ENCODE measurements around the gene KPNA3.
"Not testable (repeated sequence)": the region's sequence is repeated elsewhere in the genome, so short reads cannot be mapped to it uniquely, and the experiment has no call there.

KPNA3 gene

GRCh38 chr13:49711218-49711863 lies 81.1 kb downstream of the KPNA3 start:
- Histone ChIP-seq H3K4me3 (ENCODE audit: low read depth, low read length) (no peak overlapping the region), H3K36me3 (no peaks in the 10 kb centered on the region; the same call in 1 of the 2 replicates), H3K9me3 (ENCODE audit: severe bottlenecking) (no peaks in the 10 kb centered on the region), H3K27ac (no peak overlapping the region), H3K27me3 (ENCODE audit: insufficient read depth, low read depth, severe bottlenecking) (no peaks in the 10 kb centered on the region)
- DNase-seq, result no peak
- TF ChIP-seq, protein P1, sequence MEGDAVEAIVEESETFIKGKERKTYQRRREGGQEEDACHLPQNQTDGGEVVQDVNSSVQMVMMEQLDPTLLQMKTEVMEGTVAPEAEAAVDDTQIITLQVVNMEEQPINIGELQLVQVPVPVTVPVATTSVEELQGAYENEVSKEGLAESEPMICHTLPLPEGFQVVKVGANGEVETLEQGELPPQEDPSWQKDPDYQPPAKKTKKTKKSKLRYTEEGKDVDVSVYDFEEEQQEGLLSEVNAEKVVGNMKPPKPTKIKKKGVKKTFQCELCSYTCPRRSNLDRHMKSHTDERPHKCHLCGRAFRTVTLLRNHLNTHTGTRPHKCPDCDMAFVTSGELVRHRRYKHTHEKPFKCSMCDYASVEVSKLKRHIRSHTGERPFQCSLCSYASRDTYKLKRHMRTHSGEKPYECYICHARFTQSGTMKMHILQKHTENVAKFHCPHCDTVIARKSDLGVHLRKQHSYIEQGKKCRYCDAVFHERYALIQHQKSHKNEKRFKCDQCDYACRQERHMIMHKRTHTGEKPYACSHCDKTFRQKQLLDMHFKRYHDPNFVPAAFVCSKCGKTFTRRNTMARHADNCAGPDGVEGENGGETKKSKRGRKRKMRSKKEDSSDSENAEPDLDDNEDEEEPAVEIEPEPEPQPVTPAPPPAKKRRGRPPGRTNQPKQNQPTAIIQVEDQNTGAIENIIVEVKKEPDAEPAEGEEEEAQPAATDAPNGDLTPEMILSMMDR (IDR thresholded peaks at IDR 0.05; ENCODE audit: low read depth, low read length), result no peak

- not testable (repeated sequence) for H3K36me3 ChIP-seq; H3K4me3 ChIP-seq (ENCODE audit: low read depth, low read length); H3K27me3 ChIP-seq (ENCODE audit: insufficient read depth, low read depth, severe bottlenecking); DNase-seq; H3K27ac ChIP-seq; H3K9me3 ChIP-seq (ENCODE audit: severe bottlenecking)
Measured at GRCh38 chr13:49704264-49704663, 88.2 kb downstream of the KPNA3 start.

DNA sequence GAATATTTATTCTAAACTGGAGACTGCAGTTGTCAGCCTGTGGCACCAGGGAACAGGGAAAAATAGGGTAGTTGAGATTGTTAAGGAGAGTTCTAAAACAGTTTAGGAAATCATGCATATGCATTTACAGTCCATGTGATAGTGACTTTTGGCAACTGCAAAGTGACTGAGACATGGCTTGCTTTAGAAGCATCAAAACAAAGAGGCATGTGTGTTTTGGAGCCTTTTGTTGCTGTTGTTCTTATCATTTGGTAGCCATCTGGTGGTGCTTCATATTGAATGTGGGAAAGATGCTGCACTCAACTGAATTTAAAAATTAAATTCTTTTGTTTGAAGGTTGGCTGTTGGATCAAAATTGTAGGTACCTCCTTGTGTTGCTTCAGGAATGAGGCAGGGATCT lies 91.0 kb downstream of the KPNA3 start:
- no peak overlapping the region for H3K4me3 ChIP-seq (ENCODE audit: low read depth, low read length)
- DNase-seq, result no peak
- H3K9me3 ChIP-seq (ENCODE audit: severe bottlenecking), result no peaks in the 10 kb centered on the region
- peaks cover 9% of the 10 kb centered on the region for H3K36me3 ChIP-seq
- H3K27me3 ChIP-seq (ENCODE audit: insufficient read depth, low read depth, severe bottlenecking), result no peaks in the 10 kb centered on the region
- TF ChIP-seq, protein P1 (IDR thresholded peaks at IDR 0.05; ENCODE audit: low read depth, low read length), result no peak
- H3K27ac ChIP-seq, result no peak overlapping the region

- DNase-seq, result no peak
- Histone ChIP-seq H3K4me3 (ENCODE audit: low read depth, low read length) (no peak overlapping the region), H3K27ac (no peak overlapping the region), H3K36me3 (no peaks in the 10 kb centered on the region), H3K27me3 (ENCODE audit: insufficient read depth, low read depth, severe bottlenecking) (no peaks in the 10 kb centered on the region), H3K9me3 (ENCODE audit: severe bottlenecking) (no peaks in the 10 kb centered on the region)
- TF ChIP-seq, protein P1 (IDR thresholded peaks at IDR 0.05; ENCODE audit: low read depth, low read length), result no peak
Measured at GRCh38 chr13:49697468-49697867, 95.0 kb downstream of the KPNA3 start.

DNA sequence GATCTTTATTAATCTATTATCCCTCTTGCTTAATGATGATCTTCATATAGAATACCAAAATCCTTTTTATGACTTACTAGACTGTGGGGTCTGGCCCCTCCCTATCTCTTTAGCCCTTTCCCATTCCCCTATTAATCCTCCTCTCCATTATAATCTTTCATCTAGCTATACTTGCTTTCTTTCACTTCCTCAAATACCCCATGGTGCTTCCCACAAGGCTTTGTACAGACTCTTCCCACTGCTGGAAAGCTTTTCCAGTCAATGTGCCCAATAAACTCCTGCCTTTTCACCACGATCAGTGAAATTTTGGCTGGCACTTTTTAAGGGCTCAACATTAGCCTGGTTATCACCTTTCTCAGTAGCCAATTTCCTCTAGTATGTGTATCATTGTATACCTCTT lies 98.0 kb downstream of the KPNA3 start:
- DNase-seq, result no peak
- H3K4me3 ChIP-seq (ENCODE audit: low read depth, low read length), result no peak overlapping the region
- H3K27ac ChIP-seq, result no peak overlapping the region
- H3K27me3 ChIP-seq (ENCODE audit: insufficient read depth, low read depth, severe bottlenecking), result no peaks in the 10 kb centered on the region
- TF ChIP-seq, protein P1 (IDR thresholded peaks at IDR 0.05; ENCODE audit: low read depth, low read length), result no peak
- no peaks in the 10 kb centered on the region for H3K36me3 ChIP-seq
- no peaks in the 10 kb centered on the region for H3K9me3 ChIP-seq (ENCODE audit: severe bottlenecking)

DNA sequence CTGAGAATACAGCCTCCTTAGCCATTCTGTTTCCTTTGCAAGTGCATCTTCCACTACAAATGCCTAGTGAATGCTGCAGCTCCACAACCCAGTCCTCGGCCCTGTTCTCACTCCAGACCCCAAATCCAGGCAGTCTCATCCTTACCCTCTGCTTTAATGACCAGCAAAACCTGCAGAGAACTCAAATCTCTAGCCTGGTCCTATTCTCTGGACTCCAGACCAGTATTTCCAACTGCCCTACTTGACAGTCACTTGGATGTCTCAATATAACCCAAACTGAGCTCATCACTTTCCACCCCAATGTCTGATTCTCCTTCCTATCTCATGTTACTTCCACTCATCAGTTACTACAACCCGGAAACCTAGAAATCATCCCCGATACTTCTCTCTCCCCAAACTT lies 98.6 kb downstream of the KPNA3 start:
- H3K4me3 ChIP-seq (ENCODE audit: low read depth, low read length), result no peak overlapping the region
- no peaks in the 10 kb centered on the region for H3K9me3 ChIP-seq (ENCODE audit: severe bottlenecking)
- TF ChIP-seq, protein P1 (IDR thresholded peaks at IDR 0.05; ENCODE audit: low read depth, low read length), result no peak
- H3K36me3 ChIP-seq, result no peaks in the 10 kb centered on the region
- H3K27me3 ChIP-seq (ENCODE audit: insufficient read depth, low read depth, severe bottlenecking), result no peaks in the 10 kb centered on the region
- no peak overlapping the region for H3K27ac ChIP-seq
- no peak for DNase-seq
